Gastrocnemius medialis (tissue), 4 donors: ENCODE results near the gene STK36.

Experiments
- CTCF ChIP-seq, 5 experiments: fragments of 450-650 bp in 3 of 5; fragments of 200-600 bp in 2 of 5; sonication (generic) in 2 of 5; IDR thresholded peaks in 4 of 5; conservative IDR thresholded peaks in 1 of 5; 1 replicate in 4 of 5; 2 replicates in 1 of 5; pipeline ENCODE4 v1.5.1; 2016 to 2019; ENCODE audit warnings: antibody characterized with exemption in 5 of 5, mild to moderate bottlenecking in 3 of 5, moderate library complexity in 3 of 5
- POLR2A ChIP-seq, 2 donors: fragments of 450-650 bp; IDR thresholded peaks; one replicate each; pipeline ENCODE4 v1.6.1; 2017; ENCODE audit warnings: antibody characterized with exemption in 2 of 2, mild to moderate bottlenecking in 2 of 2, moderate library complexity in 2 of 2

GRCh38 chr2:218642121-218642656 is 29.7 kb upstream of the STK36 start:
- TF ChIP-seq CTCF (IDR thresholded peaks at IDR 0.05 in 4 of 5, conservative IDR thresholded peaks at IDR 0.05 in 1 of 5): no peak
- no peak for TF ChIP-seq POLR2A (IDR thresholded peaks at IDR 0.05)
